SK-N-SH treated with all-trans-retinoic acid at 6 μM for 48 hours (cell line): ENCODE data around the gene SHC4.

Source experiments
- ATAC-seq: fragments of 200-7000 bp; cut with Tn5 transposase; 3 replicates; pipeline ENCODE4 v1.9.1; 2020; ENCODE audit warnings: mild to moderate bottlenecking, moderate library complexity
- ARNTL ChIP-seq: fragments of 450-650 bp; formaldehyde crosslinking; IDR thresholded peaks from 2 replicates; pipeline ENCODE4 v1.5.0; 2020; ENCODE audit warnings: low read depth, mild to moderate bottlenecking, moderate library complexity, borderline replicate concordance
- BACH2 ChIP-seq: fragments of 250-450 bp; sonication (Bioruptor Pico); IDR thresholded peaks from 2 replicates; pipeline ENCODE4 v1.9.0; 2021; ENCODE audit warnings: mild to moderate bottlenecking, borderline replicate concordance
- CREB5 ChIP-seq: fragments of 250-450 bp; sonication (Bioruptor Pico); IDR thresholded peaks from 2 replicates; pipeline ENCODE4 v1.5.1; 2020; ENCODE audit warnings: low read depth, mild to moderate bottlenecking, moderate library complexity
- CSDC2 ChIP-seq: fragments of 250-450 bp; sonication (Bioruptor Pico); IDR thresholded peaks from 2 replicates; pipeline ENCODE4 v1.5.0; 2020; ENCODE audit warnings: mild to moderate bottlenecking, moderate library complexity
- ESRRG ChIP-seq: fragments of 250-450 bp; sonication (Bioruptor Pico); IDR thresholded peaks from 2 replicates; pipeline ENCODE4 v1.6.1; 2021; ENCODE audit warnings: mild to moderate bottlenecking
- GLIS3 ChIP-seq: fragments of 250-450 bp; sonication (Bioruptor Pico); IDR thresholded peaks from 2 replicates; pipeline ENCODE4 v1.5.0; 2020; ENCODE audit warnings: mild to moderate bottlenecking, moderate library complexity
- ISL1 ChIP-seq: fragments of 250-450 bp; sonication (Bioruptor Pico); IDR thresholded peaks from 2 replicates; pipeline ENCODE4 v2.1.2; 2022; ENCODE audit warnings: mild to moderate bottlenecking, moderate library complexity
- OSR1 ChIP-seq: fragments of 250-450 bp; sonication (Bioruptor Pico); IDR thresholded peaks from 2 replicates; pipeline ENCODE4 v1.8.0; 2022; ENCODE audit warnings: moderate library complexity, mild to moderate bottlenecking, inconsistent platforms
- POU6F1 ChIP-seq: fragments of 250-450 bp; sonication (Bioruptor Pico); IDR thresholded peaks from 2 replicates; pipeline ENCODE4 v1.8.0; 2021; ENCODE audit warnings: low read depth, mild to moderate bottlenecking, moderate library complexity, borderline replicate concordance
- PPARA ChIP-seq: fragments of 250-450 bp; sonication (Bioruptor Pico); IDR thresholded peaks from 2 replicates; pipeline ENCODE4 v1.5.0; 2020; ENCODE audit warnings: mild to moderate bottlenecking, borderline replicate concordance
- RARB ChIP-seq: fragments of 250-450 bp; sonication (Bioruptor Pico); IDR thresholded peaks from 2 replicates; pipeline ENCODE4 v1.8.0; 2021; ENCODE audit warnings: mild to moderate bottlenecking, moderate library complexity
- TCF4 ChIP-seq: fragments of 250-450 bp; sonication (Bioruptor Pico); IDR thresholded peaks from 2 replicates; pipeline ENCODE4 v1.8.0; 2021; ENCODE audit warnings: mild to moderate bottlenecking, moderate library complexity, borderline replicate concordance
- TOX ChIP-seq: fragments of 250-450 bp; sonication (Bioruptor Pico); IDR thresholded peaks from 2 replicates; pipeline ENCODE4 v1.8.0; 2021; ENCODE audit warnings: mild to moderate bottlenecking, moderate library complexity, borderline replicate concordance
- ZFP30 ChIP-seq: fragments of 450-650 bp; formaldehyde crosslinking; IDR thresholded peaks from 2 replicates; pipeline ENCODE4 v1.5.0; 2022; ENCODE audit warnings: mild to moderate bottlenecking, moderate library complexity
- ZNF8 ChIP-seq: fragments of 450-650 bp; formaldehyde crosslinking; IDR thresholded peaks from 2 replicates; pipeline ENCODE4 v1.5.0; 2020; ENCODE audit warnings: mild to moderate bottlenecking, moderate library complexity
- TF ChIP-seq, protein P1 (sequence below): fragments of 250-450 bp; sonication (Bioruptor Pico); IDR thresholded peaks from 2 replicates; pipeline ENCODE4 v1.5.1; 2021; ENCODE audit warnings: mild to moderate bottlenecking, moderate library complexity
- TF ChIP-seq, protein P2 (sequence below): fragments of 250-450 bp; sonication (Bioruptor Pico); IDR thresholded peaks from 2 replicates; pipeline ENCODE4 v1.8.0; 2020; ENCODE audit warnings: mild to moderate bottlenecking, moderate library complexity, borderline replicate concordance

SHC4 gene

GRCh38 chr15:48777645-48778330 is 185.9 kb downstream of the SHC4 start (continued):
- TF ChIP-seq TOX (CRISPR knock-in tag) (no peak), ARNTL (CRISPR knock-in tag) (no peak), PPARA (no peak)

GRCh38 chr15:48775546-48775945 is 188.2 kb downstream of the SHC4 start:
- TF ChIP-seq, protein P1, sequence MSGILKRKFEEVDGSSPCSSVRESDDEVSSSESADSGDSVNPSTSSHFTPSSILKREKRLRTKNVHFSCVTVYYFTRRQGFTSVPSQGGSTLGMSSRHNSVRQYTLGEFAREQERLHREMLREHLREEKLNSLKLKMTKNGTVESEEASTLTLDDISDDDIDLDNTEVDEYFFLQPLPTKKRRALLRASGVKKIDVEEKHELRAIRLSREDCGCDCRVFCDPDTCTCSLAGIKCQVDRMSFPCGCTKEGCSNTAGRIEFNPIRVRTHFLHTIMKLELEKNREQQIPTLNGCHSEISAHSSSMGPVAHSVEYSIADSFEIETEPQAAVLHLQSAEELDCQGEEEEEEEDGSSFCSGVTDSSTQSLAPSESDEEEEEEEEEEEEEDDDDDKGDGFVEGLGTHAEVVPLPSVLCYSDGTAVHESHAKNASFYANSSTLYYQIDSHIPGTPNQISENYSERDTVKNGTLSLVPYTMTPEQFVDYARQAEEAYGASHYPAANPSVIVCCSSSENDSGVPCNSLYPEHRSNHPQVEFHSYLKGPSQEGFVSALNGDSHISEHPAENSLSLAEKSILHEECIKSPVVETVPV, result no peak
- TF ChIP-seq PPARA, result no peak
- no peak for TF ChIP-seq BACH2
- TF ChIP-seq ISL1 (CRISPR knock-in tag), result no peak
- TF ChIP-seq OSR1 (CRISPR knock-in tag), result no peak
- TF ChIP-seq ZFP30 (CRISPR knock-in tag), result no peak
- no peak for TF ChIP-seq RARB
- no peak for TF ChIP-seq ARNTL (CRISPR knock-in tag)
- TF ChIP-seq, protein P2, sequence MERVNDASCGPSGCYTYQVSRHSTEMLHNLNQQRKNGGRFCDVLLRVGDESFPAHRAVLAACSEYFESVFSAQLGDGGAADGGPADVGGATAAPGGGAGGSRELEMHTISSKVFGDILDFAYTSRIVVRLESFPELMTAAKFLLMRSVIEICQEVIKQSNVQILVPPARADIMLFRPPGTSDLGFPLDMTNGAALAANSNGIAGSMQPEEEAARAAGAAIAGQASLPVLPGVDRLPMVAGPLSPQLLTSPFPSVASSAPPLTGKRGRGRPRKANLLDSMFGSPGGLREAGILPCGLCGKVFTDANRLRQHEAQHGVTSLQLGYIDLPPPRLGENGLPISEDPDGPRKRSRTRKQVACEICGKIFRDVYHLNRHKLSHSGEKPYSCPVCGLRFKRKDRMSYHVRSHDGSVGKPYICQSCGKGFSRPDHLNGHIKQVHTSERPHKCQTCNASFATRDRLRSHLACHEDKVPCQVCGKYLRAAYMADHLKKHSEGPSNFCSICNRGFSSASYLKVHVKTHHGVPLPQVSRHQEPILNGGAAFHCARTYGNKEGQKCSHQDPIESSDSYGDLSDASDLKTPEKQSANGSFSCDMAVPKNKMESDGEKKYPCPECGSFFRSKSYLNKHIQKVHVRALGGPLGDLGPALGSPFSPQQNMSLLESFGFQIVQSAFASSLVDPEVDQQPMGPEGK (CRISPR knock-in tag), result no peak
- no peak for TF ChIP-seq CREB5 (CRISPR knock-in tag)
- TF ChIP-seq CSDC2, result no peak
- no peak for TF ChIP-seq TOX (CRISPR knock-in tag)
- TF ChIP-seq TCF4 (CRISPR knock-in tag), result no peak
- no peak for TF ChIP-seq ZNF8 (CRISPR knock-in tag)
- ATAC-seq, result no peak

DNA sequence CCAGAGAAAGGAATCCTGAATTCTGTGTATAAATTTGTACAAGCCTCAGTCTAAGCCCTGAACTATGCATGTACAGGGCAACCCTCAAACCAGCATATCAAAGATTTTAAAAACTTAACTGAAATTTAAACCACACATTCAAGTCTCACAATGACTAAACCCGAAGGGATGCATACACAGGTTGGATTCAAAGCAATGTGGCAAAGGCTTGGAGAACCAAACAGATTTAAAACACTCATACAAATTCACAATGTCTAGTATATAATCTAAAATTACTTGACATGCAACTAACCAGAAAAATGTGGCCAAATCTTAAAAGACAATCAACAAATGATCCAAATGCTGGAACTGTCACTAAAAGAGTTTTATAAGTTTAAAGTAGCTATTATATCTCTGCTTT is 189.2 kb downstream of the SHC4 start:
- ATAC-seq, result no peak
- no peak for TF ChIP-seq ARNTL (CRISPR knock-in tag)
- TF ChIP-seq ISL1 (CRISPR knock-in tag), result no peak
- no peak for TF ChIP-seq BACH2
- TF ChIP-seq PPARA, result no peak
- TF ChIP-seq RARB, result no peak
- TF ChIP-seq GLIS3, result no peak
- TF ChIP-seq ZFP30 (CRISPR knock-in tag), result no peak
- TF ChIP-seq CSDC2, result no peak
- TF ChIP-seq ESRRG, result no peak
- no peak for TF ChIP-seq POU6F1 (CRISPR knock-in tag)
- TF ChIP-seq, all 23 proteins: peak for 0
